ENCODE results near the gene OR13C3.
"Not testable (repeated sequence)": the region's sequence is repeated elsewhere in the genome, so short reads cannot be mapped to it uniquely, and the experiment has no call there.

The OR13C3 gene

DNA sequence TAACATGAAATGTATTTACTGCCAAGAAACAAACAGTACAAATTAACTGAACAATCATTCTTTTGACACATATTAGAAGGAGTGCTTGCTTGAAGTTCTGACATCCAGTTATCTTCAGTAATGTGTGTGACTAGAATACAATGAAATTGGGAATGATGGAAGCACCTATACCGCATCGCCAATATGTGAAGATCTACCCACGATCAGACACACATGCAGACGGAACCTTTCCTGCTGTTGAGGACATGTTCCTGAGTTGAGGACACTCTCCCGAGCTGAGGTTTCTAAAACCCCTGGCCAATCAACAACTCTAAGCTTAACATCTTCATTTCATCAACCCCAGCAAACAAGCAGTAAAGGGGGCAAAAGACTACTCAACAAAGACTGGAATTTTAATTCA lies at the start of gene OR13C3:
Gene OR13C3, minus strand, starts transcription at position 101 of the 400 bp plus-strand sequence. CDS start 133 bp downstream, outside the sequence.
- no peak for DNase-seq

DNA sequence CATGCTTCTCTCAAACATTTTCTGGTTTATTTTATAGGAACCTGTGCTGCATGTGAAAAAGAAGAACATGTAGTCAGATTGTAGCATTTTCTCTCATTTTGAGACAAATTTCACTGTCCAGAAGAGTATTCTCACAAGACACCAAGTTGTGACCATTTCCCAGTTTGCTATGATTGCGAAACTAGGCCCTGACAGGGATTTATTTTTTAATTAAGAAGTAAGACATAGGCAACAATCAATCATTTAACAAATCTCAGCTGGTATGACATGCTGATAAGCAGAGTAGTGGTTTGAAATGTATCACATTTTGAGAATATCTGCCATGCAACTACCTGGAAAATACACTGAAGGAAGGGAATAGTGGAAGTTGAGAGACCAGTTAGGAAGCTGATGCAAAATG lies 43.9 kb upstream of the OR13C3 start:
- no peak for DNase-seq

DNA sequence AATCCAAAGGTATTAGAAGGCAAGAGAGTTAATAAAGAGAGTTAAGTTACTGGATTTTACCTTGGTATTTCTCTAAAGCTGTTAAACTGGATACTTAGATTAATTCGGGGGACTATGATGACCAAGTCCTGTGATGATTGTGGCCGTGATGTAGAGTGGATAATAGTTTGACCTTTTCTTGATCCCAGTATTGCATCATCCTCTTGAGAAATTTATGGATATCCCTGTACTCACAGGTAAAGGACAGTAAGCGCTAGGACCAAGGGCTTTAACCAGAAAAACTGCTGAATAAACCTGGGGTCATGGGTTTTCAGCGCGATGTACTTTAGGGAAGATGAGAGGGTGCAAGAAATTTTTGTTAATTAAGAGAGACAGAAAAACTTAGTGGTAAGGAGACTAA lies 40.6 kb upstream of the OR13C3 start:
- no peak for DNase-seq

DNA sequence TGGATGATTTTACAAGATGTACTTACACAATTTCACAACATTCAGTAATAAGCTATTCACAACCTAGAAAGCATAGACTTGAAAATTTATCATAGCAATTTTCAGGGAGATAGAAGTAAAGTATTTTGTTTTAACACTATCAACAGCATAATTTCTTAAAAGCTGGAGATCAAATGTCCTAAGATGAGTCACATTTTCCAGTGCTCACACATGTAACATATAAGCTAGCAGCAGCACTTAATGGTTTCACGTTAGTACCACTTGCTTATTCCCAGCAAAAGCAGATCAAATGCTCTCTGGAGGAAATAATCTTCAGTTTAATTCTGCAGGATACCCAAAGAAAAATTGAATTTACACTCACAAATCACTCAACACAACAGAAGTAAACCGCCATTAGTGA lies 38.8 kb upstream of the OR13C3 start:
- DNase-seq = no peak

DNA sequence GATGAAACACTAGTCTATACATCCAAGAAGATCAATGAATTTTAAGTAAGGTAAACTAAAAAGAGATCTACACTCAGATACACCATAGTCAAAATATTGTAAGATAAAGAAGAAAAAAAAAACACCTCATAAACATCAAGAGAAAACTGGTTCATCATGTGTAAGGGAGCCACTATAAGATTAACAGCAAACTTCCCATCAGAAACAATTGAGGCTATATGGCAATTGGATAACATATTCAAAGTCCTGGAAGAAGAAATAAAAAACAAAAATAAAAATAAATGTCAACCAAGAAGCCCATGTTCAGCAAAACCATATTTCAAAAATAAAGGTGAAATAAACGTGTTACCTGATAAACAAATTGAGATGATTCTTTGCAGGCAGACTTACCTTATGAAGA lies 36.0 kb upstream of the OR13C3 start:
- no peak for DNase-seq

DNA sequence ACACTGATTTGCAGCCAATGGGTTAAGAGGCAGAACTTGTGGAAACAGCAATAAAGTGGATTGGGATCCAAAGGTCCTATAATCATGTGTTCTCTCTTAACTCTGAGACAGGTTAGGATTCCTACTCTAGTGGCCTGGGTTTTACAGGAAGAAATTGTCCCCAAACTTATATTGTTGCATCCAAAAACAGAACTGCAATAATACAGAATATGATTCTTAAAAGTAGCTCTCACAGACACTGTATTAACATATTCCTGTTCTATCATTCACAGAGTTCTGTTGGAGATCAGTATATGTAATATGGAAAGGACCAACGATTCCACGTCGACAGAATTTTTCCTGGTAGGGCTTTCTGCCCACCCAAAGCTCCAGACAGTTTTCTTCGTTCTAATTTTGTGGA lies 32.2 kb upstream of the OR13C3 start, which contains the start of gene OR13C8:
Gene OR13C8, plus strand, starts transcription at position 301 of the 400 bp plus-strand sequence. Its CDS starts 0 bp downstream, at position 301.
- no peak for DNase-seq

DNA sequence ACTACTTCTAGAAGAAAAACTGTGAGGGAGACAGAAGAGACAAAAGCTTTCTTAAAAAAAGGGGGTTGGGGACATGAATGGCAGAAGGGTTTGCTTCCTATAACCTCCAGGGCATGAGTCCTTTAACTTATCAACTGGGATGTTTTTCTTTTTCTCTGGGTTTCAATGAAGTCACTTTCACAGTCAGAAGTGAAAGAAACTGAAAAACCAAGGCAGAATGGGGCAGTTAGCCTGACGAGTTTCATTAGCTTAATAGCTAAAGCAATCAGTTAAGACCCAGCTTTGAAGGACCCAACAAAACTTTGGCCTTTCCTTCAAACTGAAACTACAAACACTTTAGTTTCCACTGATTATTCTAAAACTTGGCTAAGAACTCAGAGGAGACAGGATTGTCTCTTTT lies 27.7 kb upstream of the OR13C3 start:
- DNase-seq = no peak

DNA sequence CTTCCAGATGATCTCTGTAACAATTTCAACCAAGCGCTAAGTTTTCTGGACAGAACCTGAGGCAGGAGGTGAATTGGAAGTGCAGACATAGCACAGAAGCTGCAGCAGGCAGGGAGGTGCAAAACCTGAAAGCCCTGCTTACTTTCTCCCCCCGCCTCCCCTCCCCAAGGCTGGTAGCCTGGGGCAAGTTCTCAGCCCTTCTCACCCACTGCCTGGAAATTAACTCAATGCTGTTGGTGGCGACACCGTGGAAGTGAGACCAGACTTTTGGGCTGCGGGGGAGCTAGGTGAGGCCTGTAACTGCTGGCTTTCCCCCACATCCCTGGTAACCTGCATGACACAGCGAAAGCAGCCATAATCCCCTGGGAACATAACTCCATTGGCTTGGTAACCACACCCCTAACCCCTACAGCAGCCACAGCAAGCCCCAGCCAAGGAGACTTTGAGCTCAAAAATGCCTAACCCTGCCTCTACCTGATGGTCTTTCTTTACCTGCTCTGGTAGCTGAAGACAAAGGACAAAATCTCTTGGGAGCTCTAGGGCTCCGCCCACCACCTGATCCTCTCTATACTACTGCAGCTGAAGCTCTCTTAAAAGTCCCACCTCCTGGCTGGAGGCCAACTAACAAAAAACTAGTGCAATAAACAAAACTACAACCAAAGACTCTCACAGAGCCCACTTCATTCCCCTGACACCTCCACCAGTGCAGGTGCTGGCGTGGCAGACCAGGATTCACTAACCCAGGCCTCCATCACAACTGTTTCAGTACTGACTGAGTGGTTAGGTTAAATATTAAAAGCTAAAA lies 20.4 kb upstream of the OR13C3 start:
- no peak for DNase-seq

DNA sequence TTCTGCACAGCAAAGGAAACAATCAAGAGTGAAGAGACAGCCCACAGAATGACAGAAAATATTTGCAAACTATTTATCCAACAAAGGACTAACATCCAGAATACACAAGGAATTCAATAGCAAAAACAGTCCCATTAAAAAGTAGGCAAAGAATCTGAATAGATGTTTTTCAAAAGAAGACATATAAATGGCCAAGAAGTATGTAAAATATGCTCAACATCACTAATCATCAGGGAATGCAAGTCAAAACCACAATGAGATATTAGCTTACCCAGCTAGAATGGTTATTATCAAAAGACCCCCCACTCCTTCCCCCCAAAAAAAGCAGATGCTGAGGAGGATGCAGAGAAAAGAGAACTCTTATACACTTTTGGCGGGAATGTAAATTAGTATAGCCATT lies 18.9 kb upstream of the OR13C3 start:
- DNase-seq = no peak

DNA sequence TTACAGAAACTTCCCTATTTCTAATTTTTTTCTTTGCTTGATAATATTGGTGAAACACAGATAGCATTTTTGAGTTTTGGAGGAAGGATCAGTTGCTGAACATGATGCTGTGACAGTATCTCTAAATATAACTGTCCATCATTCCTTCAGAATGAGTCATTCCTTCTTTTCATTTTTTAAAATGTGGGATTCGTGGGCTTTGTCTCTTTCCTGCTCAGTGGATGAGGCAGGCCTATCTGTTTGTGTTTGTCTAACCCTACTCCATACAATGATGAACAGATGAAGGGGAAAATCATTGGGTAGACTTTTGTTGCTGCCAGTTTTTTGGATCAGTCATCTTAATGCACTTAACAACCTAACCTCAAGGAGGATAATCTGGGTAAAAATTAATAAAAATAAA lies 16.6 kb upstream of the OR13C3 start:
- no peak for DNase-seq

DNA sequence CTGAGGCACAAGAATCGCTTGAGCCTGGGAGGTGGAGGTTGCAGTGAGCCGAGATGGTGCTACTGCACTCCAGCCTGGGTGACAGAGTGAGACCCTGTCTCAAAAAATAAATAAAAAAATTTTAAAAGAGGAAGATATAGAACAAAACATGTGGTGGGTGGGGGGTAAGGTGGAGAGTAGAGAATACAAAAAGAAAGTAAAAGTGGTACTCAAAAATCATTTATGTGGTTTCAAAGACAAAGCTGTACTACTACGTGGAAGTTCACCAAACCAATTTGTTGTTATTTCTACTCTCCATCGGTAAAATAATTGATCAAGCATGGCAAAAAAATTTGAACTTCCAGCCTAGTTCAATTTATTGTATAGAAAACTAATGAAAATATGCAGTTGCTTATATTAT lies 8.0 kb upstream of the OR13C3 start:
- DNase-seq = no peak

DNA sequence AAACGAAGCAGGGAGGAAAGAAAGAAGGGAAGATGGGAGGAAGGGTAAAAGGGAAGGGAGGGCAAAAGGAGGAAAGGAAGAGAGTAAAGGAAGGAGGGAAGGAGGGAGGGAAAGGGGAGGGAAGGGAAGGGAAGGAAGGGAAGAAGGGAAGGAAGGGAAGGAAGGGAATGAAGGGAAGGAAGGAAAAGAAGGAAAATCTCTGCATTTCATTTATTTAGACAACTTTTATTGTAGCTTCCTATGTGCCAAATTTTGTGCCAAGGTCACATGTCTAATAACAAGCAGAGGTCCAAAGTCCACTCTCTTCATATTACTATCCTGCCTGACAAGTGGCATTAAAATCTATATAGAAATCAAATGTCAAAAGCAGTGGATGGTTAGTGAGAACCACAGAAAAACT lies 2.6 kb upstream of the OR13C3 start:
- no peak for DNase-seq

DNA sequence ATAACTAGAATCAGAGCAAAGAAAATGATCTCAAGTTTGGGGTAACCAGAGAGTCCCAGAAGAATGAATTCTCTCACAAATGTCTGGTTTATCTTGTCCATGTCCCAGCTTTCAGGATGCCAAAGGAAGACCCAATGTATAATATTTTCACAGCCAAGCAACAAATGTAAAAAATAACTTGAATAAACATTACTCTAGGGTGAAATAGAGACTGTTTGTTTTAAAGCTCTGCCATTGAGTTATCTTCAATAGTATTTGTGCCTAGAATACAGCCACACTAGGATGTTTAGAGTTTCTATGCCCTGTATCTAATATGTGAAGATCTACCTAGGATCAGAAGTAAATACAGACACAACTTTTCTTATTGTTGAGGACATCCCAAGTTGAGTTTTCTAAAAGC lies 9.5 kb downstream of the OR13C3 start, which contains the start of gene OR13C4:
Gene OR13C4, minus strand, starts transcription at position 101 of the 400 bp plus-strand sequence. Its CDS starts 0 bp downstream, at position 101.
- no peak for DNase-seq

DNA sequence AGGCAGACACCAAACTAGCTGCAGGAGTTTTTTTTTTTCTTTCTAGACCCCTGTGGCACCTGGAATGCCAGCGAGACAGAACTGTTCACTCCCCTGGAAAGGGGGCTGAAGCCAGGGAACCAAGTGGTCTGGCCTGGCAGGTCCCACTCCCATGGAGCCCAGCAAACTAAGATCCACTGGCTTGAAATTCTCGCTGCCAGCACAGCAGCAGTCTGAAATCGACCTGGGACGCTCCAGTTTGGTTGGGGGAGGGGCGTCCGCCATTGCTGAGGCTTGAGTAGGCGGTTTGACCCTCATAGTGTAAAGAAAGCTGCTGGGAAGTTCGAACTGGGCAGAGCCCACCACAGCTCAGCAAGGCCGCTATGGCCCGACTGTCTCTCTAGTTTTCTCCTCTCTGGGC lies 16.4 kb downstream of the OR13C3 start:
- not testable (repeated sequence) for DNase-seq

DNA sequence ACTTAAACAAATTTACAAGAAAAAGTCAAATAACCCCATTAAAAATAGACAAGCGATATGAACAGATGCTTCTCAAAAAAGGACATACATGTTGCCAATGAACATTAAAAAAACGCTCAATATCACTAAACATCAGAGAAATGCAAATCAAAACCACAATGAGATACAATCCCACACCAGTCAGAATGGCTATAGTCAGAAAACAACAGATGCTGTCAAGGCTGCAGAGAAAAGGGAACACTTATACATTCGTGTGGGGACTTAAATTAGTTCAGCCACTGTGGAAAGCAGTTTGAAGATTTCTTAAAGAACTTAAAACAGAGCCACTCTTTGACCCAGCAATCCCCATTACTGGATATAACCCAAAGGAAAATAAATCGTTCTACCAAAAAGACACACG lies 21.8 kb downstream of the OR13C3 start:
- DNase-seq = no peak

DNA sequence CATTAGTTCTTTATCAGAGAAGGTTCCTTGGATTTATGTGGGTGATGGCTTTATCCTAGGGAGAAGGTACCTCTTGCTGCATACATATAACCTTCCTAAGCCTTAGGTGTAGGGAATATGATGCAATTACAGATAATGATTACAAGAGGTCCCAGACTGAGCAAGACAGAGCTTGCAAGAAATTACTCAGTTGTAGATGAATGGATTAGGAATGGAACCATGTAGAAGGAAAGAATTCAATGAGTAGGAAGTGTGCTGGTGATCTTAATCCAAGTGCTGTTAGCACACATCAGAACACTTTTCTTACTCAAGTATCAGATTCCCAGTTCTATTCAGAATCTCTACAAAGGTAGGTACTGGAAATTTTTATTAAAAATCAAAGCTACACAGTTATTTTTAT lies 30.1 kb downstream of the OR13C3 start:
- DNase-seq = no peak

DNA sequence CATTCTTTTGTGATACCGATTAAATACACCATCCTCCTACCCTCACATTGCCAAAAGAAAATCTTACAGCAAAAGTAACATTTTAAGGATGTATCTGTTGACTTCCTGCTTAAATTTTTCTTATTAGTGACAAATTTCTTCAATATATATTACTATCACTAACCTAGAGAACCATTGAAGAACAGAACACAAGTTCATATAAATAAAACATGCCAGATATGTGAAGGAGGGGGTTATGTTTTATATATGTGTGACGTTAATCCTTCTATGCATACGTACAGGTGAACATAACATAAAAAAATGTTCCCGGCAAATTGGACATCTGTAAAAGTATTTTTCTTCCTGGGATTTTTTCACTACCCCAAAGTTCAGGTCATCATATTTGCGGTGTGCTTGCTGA lies 32.7 kb downstream of the OR13C3 start, which contains the start of gene OR13F1:
Gene OR13F1, plus strand, starts transcription at position 301 of the 400 bp plus-strand sequence. Its CDS starts 0 bp downstream, at position 301.
- DNase-seq = no peak

DNA sequence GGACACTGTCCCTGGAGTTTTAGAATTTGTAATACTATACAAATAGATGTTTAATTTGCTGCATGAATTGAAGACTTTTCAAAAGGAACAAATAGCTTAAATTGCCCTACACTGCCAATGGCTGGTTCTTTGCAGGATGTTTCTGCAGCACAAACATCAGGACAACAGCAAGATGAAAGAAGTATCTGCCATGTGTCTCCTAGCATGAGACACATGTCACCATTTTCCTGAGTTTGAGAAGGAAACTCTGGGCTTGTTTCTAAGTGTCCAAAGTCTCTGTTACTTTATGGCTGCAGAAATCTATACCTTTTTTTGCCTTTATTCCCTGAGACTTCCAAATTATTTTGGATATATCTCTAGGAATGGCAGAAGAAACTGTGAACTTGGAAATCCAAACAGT lies 33.2 kb downstream of the OR13C3 start:
- DNase-seq = no peak

DNA sequence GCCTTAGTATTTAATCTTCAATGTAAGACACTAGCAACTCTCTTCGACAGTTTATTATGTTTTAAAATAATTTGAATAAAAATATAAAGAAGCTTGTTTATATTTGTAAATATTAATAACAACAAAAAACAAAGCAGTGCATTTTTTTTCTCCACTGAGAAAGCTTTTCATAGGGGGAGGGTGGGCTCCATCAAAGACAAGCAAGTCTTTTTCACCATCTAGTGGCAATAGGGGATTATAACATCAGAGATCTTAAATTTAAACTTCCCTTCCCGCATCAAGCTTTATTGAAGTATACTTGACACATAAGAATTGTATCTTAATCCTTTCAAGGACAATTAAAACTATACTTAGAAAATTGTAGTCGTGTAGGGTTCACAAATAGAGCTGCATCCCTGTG lies 41.8 kb downstream of the OR13C3 start:
- no peak for DNase-seq
